ENCODE measurements around the gene MED13L. TPM values are rescaled to one million over a fixed set of nuclear protein-coding genes. Genes with fewer than 3 reads are reported as not detected.

Gene MED13L
- total and polyA plus RNA-seq, 2 experiments from 2014 or later: 11.7 to 88.7 TPM

DNA sequence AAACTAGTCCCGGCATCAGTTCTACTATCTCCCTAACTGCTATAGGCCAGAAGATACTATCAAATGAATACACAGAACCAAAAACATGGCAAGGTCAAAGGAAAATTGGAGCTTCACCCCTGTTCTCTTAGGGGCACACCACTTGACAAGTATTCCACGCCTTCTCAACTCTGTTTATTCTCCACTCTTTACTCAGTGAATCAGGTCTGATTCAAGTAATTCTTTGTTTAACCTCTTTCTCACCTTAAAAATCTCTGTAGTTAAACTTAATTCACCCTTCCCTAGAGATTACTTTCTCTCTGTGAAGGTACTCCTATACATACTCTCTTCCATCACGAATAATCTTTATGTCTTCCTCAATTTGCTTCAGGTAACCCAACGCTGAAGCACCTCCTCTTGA, 248.9 kb downstream of the MED13L start:
- no peak overlapping the region for H3K9ac ChIP-seq
- no peak overlapping the region for H3K4me2 ChIP-seq (ENCODE audit: unreplicated experiment)
- no peak overlapping the region for H3K27ac ChIP-seq
- H4K20me1 ChIP-seq (ENCODE audit: insufficient read depth): peaks cover 14% of the 10 kb centered on the region; the same call in 1 of the 2 replicates
- H2AFZ ChIP-seq: no peak overlapping the region
- no peak for DNase-seq
- no peaks in the 10 kb centered on the region for H3K4me1 ChIP-seq (ENCODE audit: insufficient read depth)
- H3K9me3 ChIP-seq (ENCODE audit: low read depth): no peaks in the 10 kb centered on the region
- peaks cover 99% of the 10 kb centered on the region for H3K79me2 ChIP-seq (ENCODE audit: insufficient read depth)
- no peak overlapping the region for H3K4me3 ChIP-seq
- in situ Hi-C loops (cut with MboI): no loop called here
- no peaks in the 10 kb centered on the region for H3K27me3 ChIP-seq (replicated peaks; ENCODE audit: insufficient read depth)
- no peaks in the 10 kb centered on the region for H3F3A ChIP-seq (ENCODE audit: insufficient read depth)
- no peaks in the 10 kb centered on the region for H3K36me3 ChIP-seq (ENCODE audit: low read depth)
- no peaks in the 10 kb centered on the region for H3K9me2 ChIP-seq (ENCODE audit: insufficient read depth)
- TF ChIP-seq EZH2 (IDR thresholded peaks at IDR 0.05; ENCODE audit: insufficient read depth, poor library complexity, severe bottlenecking) (no peak), EZH2phosphoT487 (IDR thresholded peaks at IDR 0.05; ENCODE audit: insufficient read depth, low read depth) (no peak)
- WGBS, 2 experiments (ENCODE audit: low coverage in 1 of 2, low lambda C conversion rate in 2 of 2, missing lambda C conversion rate in 2 of 2): 94 to 95% methylated on average over 4 of the region's 4 CpGs

DNA sequence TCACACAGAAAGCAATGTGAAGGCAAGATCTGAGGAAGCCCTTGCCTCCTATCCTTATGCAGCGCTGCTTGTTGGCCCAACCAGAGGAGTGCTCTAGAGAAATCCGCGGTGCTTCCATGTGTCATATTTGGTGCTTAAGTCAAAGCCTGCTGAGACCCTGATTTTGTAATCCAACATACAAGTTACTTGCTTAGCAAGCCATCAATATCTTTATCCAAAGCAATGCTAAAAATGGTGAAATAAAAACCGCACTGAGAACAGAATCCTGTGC, 250.0 kb downstream of the MED13L start:
- TF ChIP-seq EZH2 (IDR thresholded peaks at IDR 0.05; ENCODE audit: insufficient read depth, poor library complexity, severe bottlenecking) (no peak), EZH2phosphoT487 (IDR thresholded peaks at IDR 0.05; ENCODE audit: insufficient read depth, low read depth) (no peak)
- in situ Hi-C loops (cut with MboI): no loop called here
- no peak for DNase-seq

DNA sequence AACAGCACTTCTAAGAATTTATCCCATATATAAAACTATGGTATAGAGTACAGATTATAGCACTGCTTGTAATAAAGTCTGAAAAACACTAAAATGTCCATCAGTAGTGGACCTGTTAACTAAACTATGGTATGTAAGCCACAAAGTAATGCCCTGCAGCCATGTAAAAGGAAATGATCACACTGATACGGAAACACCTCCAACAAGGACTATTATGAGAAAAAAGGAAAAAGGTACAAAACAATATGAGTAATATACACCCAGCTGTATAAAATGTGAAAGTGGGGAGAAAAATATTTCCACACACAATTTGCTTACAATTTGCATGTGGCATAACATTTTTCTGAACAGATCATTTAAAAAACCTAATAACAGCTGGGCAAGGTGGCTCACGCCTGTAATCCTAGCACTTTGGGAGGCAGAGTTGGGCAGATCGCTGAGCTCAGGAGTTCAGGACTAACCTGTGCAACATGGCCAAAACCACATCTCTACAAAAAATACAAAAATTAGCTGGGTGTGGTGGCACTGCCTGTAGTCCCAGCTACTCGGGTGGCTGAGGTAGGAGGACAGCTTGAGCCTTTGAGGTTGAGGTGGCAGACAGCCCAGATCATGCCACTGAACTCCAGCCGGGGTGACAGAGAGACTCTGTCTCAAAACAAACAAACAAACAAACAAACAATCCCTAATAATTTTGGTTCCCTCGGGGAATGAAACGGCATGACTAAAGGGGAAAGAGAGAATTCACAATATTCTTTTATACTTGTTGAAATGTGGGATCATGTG, 250.5 kb downstream of the MED13L start:
- H3K4me2 ChIP-seq (ENCODE audit: unreplicated experiment): no peak overlapping the region
- H3K36me3 ChIP-seq (ENCODE audit: low read depth): no peaks in the 10 kb centered on the region
- H3K9me2 ChIP-seq (ENCODE audit: insufficient read depth): no peaks in the 10 kb centered on the region
- WGBS, 2 experiments (ENCODE audit: low coverage in 1 of 2, low lambda C conversion rate in 2 of 2, missing lambda C conversion rate in 2 of 2): 74% methylated on average over 7 of the region's 7 CpGs
- in situ Hi-C loops (cut with MboI): no loop called here
- no peak for DNase-seq
- no peak for TF ChIP-seq EZH2phosphoT487 (IDR thresholded peaks at IDR 0.05; ENCODE audit: insufficient read depth, low read depth)
- TF ChIP-seq EZH2 (IDR thresholded peaks at IDR 0.05; ENCODE audit: insufficient read depth, poor library complexity, severe bottlenecking): no peak
- no peaks in the 10 kb centered on the region for H3F3A ChIP-seq (ENCODE audit: insufficient read depth)
- no peak overlapping the region for H2AFZ ChIP-seq
- no peaks in the 10 kb centered on the region for H3K4me1 ChIP-seq (ENCODE audit: insufficient read depth)
- no peak overlapping the region for H3K27ac ChIP-seq
- H4K20me1 ChIP-seq (ENCODE audit: insufficient read depth): peaks cover 18% of the 10 kb centered on the region; the same call in 1 of the 2 replicates
- H3K9me3 ChIP-seq (ENCODE audit: low read depth): no peaks in the 10 kb centered on the region
- no peaks in the 10 kb centered on the region for H3K27me3 ChIP-seq (replicated peaks; ENCODE audit: insufficient read depth)
- H3K9ac ChIP-seq: no peak overlapping the region
- H3K4me3 ChIP-seq: no peak overlapping the region
- H3K79me2 ChIP-seq (ENCODE audit: insufficient read depth): peaks cover 99% of the 10 kb centered on the region

More for the DNA sequence above, 250.0 kb downstream of the MED13L start:
- H3K27me3 ChIP-seq (replicated peaks; ENCODE audit: insufficient read depth): no peaks in the 10 kb centered on the region
- H4K20me1 ChIP-seq (ENCODE audit: insufficient read depth): peaks cover 18% of the 10 kb centered on the region; the same call in 1 of the 2 replicates
- H3K4me2 ChIP-seq (ENCODE audit: unreplicated experiment): no peak overlapping the region
- H3K36me3 ChIP-seq (ENCODE audit: low read depth): no peaks in the 10 kb centered on the region
- H3K27ac ChIP-seq: no peak overlapping the region
- H3K4me3 ChIP-seq: no peak overlapping the region
- H2AFZ ChIP-seq: no peak overlapping the region
- no peaks in the 10 kb centered on the region for H3F3A ChIP-seq (ENCODE audit: insufficient read depth)
- no peaks in the 10 kb centered on the region for H3K4me1 ChIP-seq (ENCODE audit: insufficient read depth)
- H3K9me2 ChIP-seq (ENCODE audit: insufficient read depth): no peaks in the 10 kb centered on the region
- WGBS, 2 experiments (ENCODE audit: low coverage in 1 of 2, low lambda C conversion rate in 2 of 2, missing lambda C conversion rate in 2 of 2): 94 to 98% methylated on average over 4 of the region's 4 CpGs
- H3K9ac ChIP-seq: no peak overlapping the region
- no peaks in the 10 kb centered on the region for H3K9me3 ChIP-seq (ENCODE audit: low read depth)
- peaks cover 99% of the 10 kb centered on the region for H3K79me2 ChIP-seq (ENCODE audit: insufficient read depth)

DNA sequence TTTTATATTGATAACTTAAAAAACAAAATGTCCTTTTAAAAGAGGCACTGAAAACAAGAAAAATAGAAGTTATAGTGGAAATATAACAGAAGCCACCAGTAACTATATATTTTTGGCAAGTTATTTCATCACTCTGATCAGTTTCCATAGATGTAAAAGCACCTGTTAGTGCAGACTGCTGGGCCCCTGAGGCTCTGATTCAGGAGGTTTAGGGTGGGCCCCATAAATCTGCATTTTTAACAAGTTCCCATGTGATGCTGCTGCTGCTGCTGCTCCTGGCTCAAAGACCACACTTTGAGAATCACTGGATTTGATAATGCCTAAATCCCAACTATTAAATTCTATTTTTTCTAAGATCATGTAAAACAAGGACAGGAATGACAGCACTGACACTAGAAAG, 251.1 kb downstream of the MED13L start:
- no peaks in the 10 kb centered on the region for H3F3A ChIP-seq (ENCODE audit: insufficient read depth)
- H3K9me3 ChIP-seq (ENCODE audit: low read depth): no peaks in the 10 kb centered on the region
- H3K4me2 ChIP-seq (ENCODE audit: unreplicated experiment): no peak overlapping the region
- no peak overlapping the region for H3K9ac ChIP-seq
- no peaks in the 10 kb centered on the region for H3K36me3 ChIP-seq (ENCODE audit: low read depth)
- no peak overlapping the region for H2AFZ ChIP-seq
- no peaks in the 10 kb centered on the region for H3K27me3 ChIP-seq (replicated peaks; ENCODE audit: insufficient read depth)
- H4K20me1 ChIP-seq (ENCODE audit: insufficient read depth): peaks cover 18% of the 10 kb centered on the region; the same call in 1 of the 2 replicates
- in situ Hi-C loops (cut with MboI): no loop called here
- no peak overlapping the region for H3K27ac ChIP-seq
- H3K4me3 ChIP-seq: no peak overlapping the region
- no peak for TF ChIP-seq EZH2 (IDR thresholded peaks at IDR 0.05; ENCODE audit: insufficient read depth, poor library complexity, severe bottlenecking)
- no peak for TF ChIP-seq EZH2phosphoT487 (IDR thresholded peaks at IDR 0.05; ENCODE audit: insufficient read depth, low read depth)
- H3K9me2 ChIP-seq (ENCODE audit: insufficient read depth): no peaks in the 10 kb centered on the region
- no peaks in the 10 kb centered on the region for H3K4me1 ChIP-seq (ENCODE audit: insufficient read depth)
- DNase-seq: no peak
- H3K79me2 ChIP-seq (ENCODE audit: insufficient read depth): peaks cover 100% of the 10 kb centered on the region
